Loucy (cell line): ENCODE measurements around the gene OR52A1.

Source experiments
- H2AFZ ChIP-seq: fragments of 200-600 bp; sonication (generic); 2 replicates; pipeline ENCODE4 v1.6.0; 2016; ENCODE audit warnings: antibody characterized with exemption, mild to moderate bottlenecking, low read length, moderate library complexity
- H3F3A ChIP-seq: fragments of 200-600 bp; 2 replicates; pipeline ENCODE4 v1.6.0; 2016; ENCODE audit warnings: antibody characterized with exemption, low read depth, mild to moderate bottlenecking
- H3K27me3 ChIP-seq: fragments of 200-600 bp; sonication (generic); 2 replicates; pipeline ENCODE4 v1.6.1; 2014; ENCODE audit warnings: low read length, mild to moderate bottlenecking; ENCODE audit not compliant: insufficient read depth, poor library complexity, severe bottlenecking
- H3K36me3 ChIP-seq: fragments of 200-600 bp; sonication (generic); 2 replicates; pipeline ENCODE4 v1.6.1; 2016; ENCODE audit warnings: low read length; ENCODE audit not compliant: insufficient read depth
- H3K4me1 ChIP-seq: fragments of 200-600 bp; sonication (generic); 2 replicates; pipeline ENCODE4 v1.5.1; 2014; ENCODE audit warnings: low read length, mild to moderate bottlenecking; ENCODE audit not compliant: insufficient read depth, poor library complexity, severe bottlenecking
- H3K4me2 ChIP-seq: fragments of 200-600 bp; sonication (generic); 2 replicates; pipeline ENCODE4 v1.6.0; 2014; ENCODE audit warnings: antibody characterized with exemption, low read length, low read depth, mild to moderate bottlenecking; ENCODE audit not compliant: poor library complexity, severe bottlenecking
- H3K4me3 ChIP-seq: fragments of 200-600 bp; sonication (generic); 2 replicates; pipeline ENCODE4 v1.5.1; 2014; ENCODE audit warnings: low read length, mild to moderate bottlenecking, mixed read lengths; ENCODE audit not compliant: poor library complexity, severe bottlenecking
- H3K79me2 ChIP-seq: fragments of 200-600 bp; sonication (generic); 2 replicates; pipeline ENCODE4 v1.6.1; 2014; ENCODE audit warnings: low read length; ENCODE audit not compliant: insufficient read depth
- H3K9ac ChIP-seq: fragments of 200-600 bp; sonication (generic); 2 replicates; pipeline ENCODE4 v1.6.0; 2014; ENCODE audit warnings: mild to moderate bottlenecking, low read depth, low read length, moderate library complexity; ENCODE audit not compliant: poor library complexity, severe bottlenecking
- H3K9me2 ChIP-seq: fragments of 200-600 bp; sonication (generic); replicated peaks from 2 replicates; pipeline ENCODE4 v1.6.1; 2016; ENCODE audit warnings: low read depth, low read length, mixed read lengths
- H3K9me3 ChIP-seq: fragments of 200-600 bp; sonication (generic); 2 replicates; pipeline ENCODE4 v1.6.1; 2014; ENCODE audit warnings: mild to moderate bottlenecking, antibody characterized with exemption, low read length, low read depth; ENCODE audit not compliant: insufficient read depth
- H4K20me1 ChIP-seq: fragments of 200-600 bp; sonication (generic); 2 replicates; pipeline ENCODE4 v1.6.0; 2014; ENCODE audit warnings: antibody characterized with exemption, low read length, mild to moderate bottlenecking; ENCODE audit not compliant: insufficient read depth, poor library complexity, severe bottlenecking
- CTCF ChIP-seq: fragments of 200-600 bp; sonication (generic); conservative IDR thresholded peaks from 2 replicates; pipeline ENCODE4 v1.5.1; 2014; ENCODE audit warnings: mild to moderate bottlenecking, antibody characterized with exemption, low read length
- EZH2phosphoT487 ChIP-seq: fragments of 200-600 bp; IDR thresholded peaks from 2 replicates; pipeline ENCODE4 v1.6.1; 2018; ENCODE audit warnings: antibody characterized with exemption, mild to moderate bottlenecking, moderate library complexity, borderline replicate concordance

Gene OR52A1

GRCh38 chr11:5103066-5103465, 51.5 kb downstream of the OR52A1 start:
- Histone ChIP-seq H3K27me3 (no peaks in the 10 kb centered on the region), H3F3A (no peaks in the 10 kb centered on the region), H3K9me3 (no peaks in the 10 kb centered on the region), H2AFZ (no peak overlapping the region), H3K9me2 (no peaks in the 10 kb centered on the region), H3K36me3 (no peaks in the 10 kb centered on the region), H3K79me2 (no peaks in the 10 kb centered on the region), H3K9ac (no peak overlapping the region), H4K20me1 (no peaks in the 10 kb centered on the region), H3K4me2 (no peak overlapping the region), H3K4me1 (no peaks in the 10 kb centered on the region), H3K4me3 (no peak overlapping the region)
- TF ChIP-seq EZH2phosphoT487 (no peak), CTCF (no peak)

- no peak for TF ChIP-seq CTCF
- TF ChIP-seq EZH2phosphoT487: no peak
- Histone ChIP-seq H4K20me1 (no peaks in the 10 kb centered on the region), H3F3A (no peaks in the 10 kb centered on the region), H3K4me2 (no peak overlapping the region), H3K79me2 (no peaks in the 10 kb centered on the region), H2AFZ (no peak overlapping the region), H3K36me3 (no peaks in the 10 kb centered on the region), H3K9ac (no peak overlapping the region), H3K4me1 (no peaks in the 10 kb centered on the region), H3K9me2 (no peaks in the 10 kb centered on the region), H3K27me3 (no peaks in the 10 kb centered on the region), H3K4me3 (no peak overlapping the region), H3K9me3 (no peaks in the 10 kb centered on the region)
Observed at GRCh38 chr11:5102246-5102645, 52.3 kb downstream of the OR52A1 start.

GRCh38 chr11:5096011-5096410, 58.5 kb downstream of the OR52A1 start:
- no peaks in the 10 kb centered on the region for H3K36me3 ChIP-seq
- H2AFZ ChIP-seq: no peak overlapping the region
- H3K9ac ChIP-seq: no peak overlapping the region
- H4K20me1 ChIP-seq: no peaks in the 10 kb centered on the region
- TF ChIP-seq EZH2phosphoT487 (no peak), CTCF (no peak)
- H3K4me2 ChIP-seq: no peak overlapping the region
- no peaks in the 10 kb centered on the region for H3K9me2 ChIP-seq
- no peaks in the 10 kb centered on the region for H3K4me1 ChIP-seq
- H3K27me3 ChIP-seq: no peaks in the 10 kb centered on the region
- no peaks in the 10 kb centered on the region for H3F3A ChIP-seq
- H3K4me3 ChIP-seq: no peak overlapping the region
- H3K9me3 ChIP-seq: no peaks in the 10 kb centered on the region
- no peaks in the 10 kb centered on the region for H3K79me2 ChIP-seq
